Kidney epithelial cell (primary cell): Measurements from ENCODE around the gene CP. TPM values are rescaled to one million over a fixed set of nuclear protein-coding genes. Genes with fewer than 3 reads are reported as not detected.
"Not testable (repeated sequence)": the region's sequence is repeated elsewhere in the genome, so short reads cannot be mapped to it uniquely, and the experiment has no call there.

Experiments
- DNase-seq: peaks from one replicate; pipeline ENCODE4 v3.0.0-alpha.2; 2010; ENCODE audit warnings: low read depth
- H3K27me3 ChIP-seq: 2 replicates; pipeline ENCODE4 v1.6.0; 2011; ENCODE audit warnings: low read length; ENCODE audit not compliant: control insufficient read depth, insufficient read depth
- H3K36me3 ChIP-seq: 2 replicates; pipeline ENCODE4 v1.5.1; 2011; ENCODE audit warnings: low read length; ENCODE audit not compliant: control insufficient read depth, insufficient read depth
- H3K4me3 ChIP-seq: 2 replicates; pipeline ENCODE4 v1.5.1; 2011; ENCODE audit warnings: low read depth, mild to moderate bottlenecking, control low read depth, low read length
- CTCF ChIP-seq: IDR thresholded peaks from 2 replicates; pipeline ENCODE4 v1.5.1; 2011; ENCODE audit warnings: mild to moderate bottlenecking, moderate library complexity, low read length, control low read depth, inconsistent platforms; ENCODE audit not compliant: insufficient read depth, poor library complexity, severe bottlenecking
- total RNA-seq: library from RNA; depleted of rRNA; stranded (reverse); fragments of >200 nt; gene quantifications from 2 replicates; pipeline ENCODE4 v1.2.3, GENCODE V29; 2015

Gene CP
- total RNA-seq, 1 donor from 2014 or later, result not detected

- no peak overlapping the region for H3K4me3 ChIP-seq
- no peaks in the 10 kb centered on the region for H3K36me3 ChIP-seq
- no peak for DNase-seq
- H3K27me3 ChIP-seq, result no peaks in the 10 kb centered on the region
- TF ChIP-seq CTCF, result no peak
These were observed 25.5 kb upstream of the CP start for GRCh38 chr3:149247008-149247710.

- no peaks in the 10 kb centered on the region for H3K36me3 ChIP-seq
- H3K27me3 ChIP-seq, result no peaks in the 10 kb centered on the region
- TF ChIP-seq CTCF, result no peak
- DNase-seq, result peak; percentile 34
- H3K4me3 ChIP-seq, result no peak overlapping the region
These were observed 24.3 kb upstream of the CP start for GRCh38 chr3:149245738-149246451.

GRCh38 chr3:149243540-149243939 lies 21.9 kb upstream of the CP start:
- no peak for DNase-seq
- TF ChIP-seq CTCF, result no peak
- H3K36me3 ChIP-seq, result no peaks in the 10 kb centered on the region
- H3K4me3 ChIP-seq, result no peak overlapping the region
- H3K27me3 ChIP-seq, result no peaks in the 10 kb centered on the region

- no peak overlapping the region for H3K4me3 ChIP-seq
- H3K36me3 ChIP-seq, result no peaks in the 10 kb centered on the region
- no peak for TF ChIP-seq CTCF
- H3K27me3 ChIP-seq, result no peaks in the 10 kb centered on the region
- DNase-seq, result no peak
These were observed 17.8 kb upstream of the CP start for GRCh38 chr3:149239357-149239936.

GRCh38 chr3:149238268-149238667 lies 16.6 kb upstream of the CP start:
- DNase-seq, H3K4me3 ChIP-seq, H3K27me3 ChIP-seq, H3K36me3 ChIP-seq: not testable (repeated sequence)

- Histone ChIP-seq H3K36me3 (no peaks in the 10 kb centered on the region), H3K27me3 (no peaks in the 10 kb centered on the region), H3K4me3 (no peak overlapping the region)
- DNase-seq, result no peak
- TF ChIP-seq CTCF, result no peak
These were observed 14.2 kb upstream of the CP start for GRCh38 chr3:149235599-149236424.
